Airway epithelial cell (primary cell): ENCODE measurements around the gene FOSL2. TPM values are rescaled to one million over a fixed set of nuclear protein-coding genes. Genes with fewer than 3 reads are reported as not detected.

Source experiments
- total RNA-seq: library from RNA; depleted of rRNA; stranded (reverse); fragments of >200 nt; gene quantifications from 2 replicates; pipeline ENCODE4 v1.2.3, GENCODE V29; 2015

The FOSL2 gene
- 74.8 and 90.4 TPM in 2 replicates for total RNA-seq

GRCh38 chr2:28392297-28393113, at the start of gene FOSL2:
FOSL2 (plus strand) TSS chr2:28392858; CDS start chr2:28393721, 863 bp downstream.

Other genes with a start within 250 kb of the FOSL2 start
- gene PLB1, start 103.2 kb downstream of the FOSL2 start, total RNA-seq: 2.2 and 3.0 TPM in 2 replicates